Activated CD8-positive, alpha-beta memory T cell treated with anti-CD3 and anti-CD28 coated beads for 1 hour (primary cell): ENCODE data around the gene JAKMIP3.

Source experiments
- DNase-seq, 2 donors: peaks; one replicate each; pipeline ENCODE4 v3.0.0-alpha.2; 2020; ENCODE audit warnings: low read depth in 1 of 2; ENCODE audit errors: extremely low read depth in 1 of 2

JAKMIP3 gene

GRCh38 chr10:132065491-132066105 lies at the start of gene JAKMIP3:
Gene JAKMIP3 (plus strand): TSS chr10:132065946. CDS start chr10:132104809, 38,863 bp downstream.
- DNase-seq: no peak

DNA sequence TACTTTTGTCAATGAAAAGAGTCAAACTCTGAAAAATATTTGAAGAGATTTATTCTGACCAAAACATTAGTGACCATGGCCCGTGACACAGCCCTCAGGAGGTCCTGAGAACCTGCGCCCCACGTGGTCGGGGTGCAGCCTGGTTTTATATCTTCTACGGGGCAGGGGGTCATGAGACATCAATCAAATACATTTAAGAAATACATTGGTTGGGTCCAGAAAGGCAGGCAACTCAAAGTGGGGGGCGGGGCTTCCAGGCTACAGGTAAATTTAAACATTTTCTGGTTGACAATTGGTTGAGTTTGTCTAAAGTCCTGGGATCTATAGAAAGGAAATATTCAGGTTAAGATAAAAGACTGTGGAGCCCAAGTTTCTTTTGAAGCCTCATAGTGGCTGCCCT lies 49.2 kb upstream of the JAKMIP3 start:
- DNase-seq: no peak

- no peak for DNase-seq
Measured at GRCh38 chr10:132018446-132018845, 47.3 kb upstream of the JAKMIP3 start.

- no peak for DNase-seq
Measured at GRCh38 chr10:132019366-132019765, 46.4 kb upstream of the JAKMIP3 start.

DNA sequence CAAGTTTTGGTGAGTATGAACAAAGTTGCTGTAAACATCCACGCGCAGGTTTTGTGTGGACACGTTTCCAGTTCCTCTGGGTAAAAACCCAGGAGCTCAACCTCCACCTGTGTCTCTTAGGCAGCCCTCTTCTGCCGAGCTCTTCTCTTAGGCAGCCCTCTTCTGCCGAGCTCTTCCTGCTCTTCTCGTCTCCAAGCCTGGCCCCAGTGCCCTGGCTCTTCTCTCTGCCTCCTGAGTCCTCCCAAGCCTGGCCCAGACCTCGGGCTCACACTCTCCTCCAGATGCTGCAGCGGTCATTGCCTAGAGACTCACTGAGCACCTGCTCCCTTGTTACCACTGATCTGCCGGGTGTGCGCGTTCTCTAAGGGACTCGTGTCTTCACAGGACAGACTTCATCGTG lies 45.3 kb upstream of the JAKMIP3 start:
- DNase-seq: no peak

DNA sequence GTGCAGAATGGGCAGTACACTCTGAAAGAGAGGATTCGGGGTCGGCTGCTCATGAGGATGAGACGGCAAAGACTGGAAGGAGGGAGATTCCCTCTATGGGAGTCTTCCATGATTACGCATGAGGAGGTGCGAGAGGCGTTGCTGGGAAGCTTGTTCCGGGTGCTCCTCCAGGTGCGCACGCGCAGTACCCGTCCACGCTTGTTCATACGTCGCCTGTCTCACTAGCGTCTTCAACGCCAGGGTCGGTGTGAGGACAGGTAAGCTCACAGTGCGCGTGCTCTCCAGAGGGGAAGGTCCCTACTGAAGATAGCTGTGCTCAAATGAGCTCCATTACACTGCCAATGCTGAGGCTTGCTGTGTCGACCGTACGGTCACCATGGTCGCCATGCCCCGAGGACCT lies 44.7 kb upstream of the JAKMIP3 start:
- no peak for DNase-seq

DNA sequence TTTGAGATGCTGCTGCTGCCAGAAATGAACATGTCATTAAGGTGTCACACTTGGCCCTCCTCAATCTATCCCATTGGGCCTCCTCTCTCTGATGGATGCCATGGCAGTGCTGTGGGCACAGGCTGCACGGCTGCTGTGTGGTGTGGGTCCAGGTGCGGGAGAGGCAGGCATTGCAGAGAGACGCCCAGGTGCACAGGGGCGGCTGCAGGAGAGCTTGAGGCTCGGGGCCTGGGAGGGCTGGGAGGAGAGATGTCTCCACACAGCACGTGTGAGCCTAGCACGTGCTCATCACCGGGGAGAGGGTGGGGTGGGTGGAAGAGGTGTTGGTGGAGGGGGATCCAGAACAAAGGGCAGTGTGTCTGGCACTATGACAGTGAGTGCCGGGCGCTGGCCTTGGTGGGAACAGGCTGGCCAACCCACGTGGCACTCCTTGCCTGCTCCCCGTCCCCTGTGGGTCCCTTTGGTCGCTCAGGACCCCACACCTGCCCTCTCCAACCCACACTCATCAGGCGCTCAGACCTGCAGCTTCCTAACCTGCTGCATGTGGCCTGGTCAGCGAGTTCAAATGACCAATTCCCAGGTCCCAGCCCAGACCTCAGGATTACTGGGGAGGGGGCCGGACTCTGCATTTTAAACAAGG lies 44.1 kb upstream of the JAKMIP3 start:
- DNase-seq: no peak

- DNase-seq: no peak
Measured at GRCh38 chr10:132022241-132022640, 43.5 kb upstream of the JAKMIP3 start.

DNA sequence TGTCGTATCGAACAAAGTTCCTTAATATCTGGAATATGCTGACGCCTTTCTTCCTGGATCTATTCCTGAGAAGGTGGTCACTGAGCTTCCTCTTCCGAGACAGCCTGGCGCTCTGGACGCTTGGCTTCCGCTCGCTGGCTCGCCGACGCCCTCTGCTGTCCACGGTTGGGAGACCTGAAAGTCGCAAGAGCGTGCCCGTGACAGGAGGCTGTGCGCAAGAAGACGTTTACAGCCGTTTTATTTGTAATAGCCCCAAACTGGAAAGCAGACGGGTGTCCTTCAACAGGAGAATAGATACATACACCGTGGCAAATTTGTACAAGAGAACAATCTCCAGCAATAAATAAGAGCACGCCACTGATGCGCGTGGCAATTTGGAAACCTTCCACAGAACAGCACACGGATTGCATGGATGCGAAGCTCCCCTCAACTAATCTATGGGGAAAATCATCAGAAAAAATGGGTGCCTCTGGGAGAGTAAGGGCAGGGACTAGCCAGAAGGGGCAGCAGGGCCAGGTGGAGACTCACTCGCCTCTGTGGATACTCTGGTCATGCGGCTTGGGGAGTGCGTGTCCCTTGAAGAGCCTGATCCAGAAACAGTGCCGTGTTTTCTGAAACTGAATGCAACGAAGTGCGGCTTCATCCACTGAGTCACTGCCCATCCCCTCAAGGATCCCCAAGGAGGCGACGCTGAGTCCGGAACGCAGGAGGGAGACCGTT lies 42.5 kb upstream of the JAKMIP3 start:
- peak; percentile 34 to 65 for DNase-seq

DNA sequence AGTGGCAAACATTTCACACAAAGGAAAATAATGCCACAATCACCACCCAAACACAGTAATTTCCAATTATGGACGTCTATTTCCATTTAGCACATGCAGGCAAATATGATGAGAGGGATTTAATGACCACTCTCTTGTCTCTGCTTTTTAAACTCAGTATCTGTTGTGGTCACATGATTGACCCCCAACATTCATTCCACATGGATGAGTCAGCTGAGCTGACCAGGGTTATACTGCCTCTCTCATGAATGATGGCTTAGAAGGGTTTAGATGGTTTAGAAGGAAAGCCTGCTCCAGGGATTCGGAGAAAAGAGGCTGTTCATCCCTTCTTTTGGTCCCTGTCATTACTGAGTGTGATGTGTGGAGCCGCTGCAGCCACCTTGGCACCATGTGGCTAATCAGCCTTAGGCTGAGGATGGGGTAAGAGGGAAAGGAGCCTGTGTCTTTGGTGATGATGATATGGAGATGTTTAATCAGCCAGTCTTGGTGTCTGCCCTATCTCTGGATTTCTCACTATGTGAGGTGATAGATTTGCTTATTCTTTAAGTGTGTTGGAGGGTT lies 38.2 kb upstream of the JAKMIP3 start:
- DNase-seq: no peak

DNA sequence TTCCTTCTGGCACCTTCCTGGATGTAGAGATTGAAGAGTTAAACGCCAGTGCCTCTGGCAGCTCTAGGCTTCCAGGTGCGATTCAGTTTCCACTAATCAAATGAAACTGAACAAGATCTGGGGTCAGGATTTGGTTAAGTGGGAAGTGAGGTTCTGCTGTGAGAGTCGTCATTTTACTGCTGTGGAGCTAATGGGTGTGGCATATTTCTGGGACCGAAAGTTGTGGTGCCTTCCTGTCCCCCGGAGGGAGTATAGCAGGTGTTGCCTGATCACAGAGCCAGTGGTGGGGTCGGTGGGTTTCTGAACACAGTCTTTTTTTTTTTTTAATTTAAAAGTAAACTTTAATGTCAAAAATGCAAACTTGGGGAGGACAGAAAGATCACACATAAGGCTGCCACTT lies 37.0 kb upstream of the JAKMIP3 start:
- DNase-seq: no peak

GRCh38 chr10:132030898-132031463 lies 34.8 kb upstream of the JAKMIP3 start:
- DNase-seq: no peak

GRCh38 chr10:132033632-132034031 lies 32.1 kb upstream of the JAKMIP3 start:
- DNase-seq: no peak

DNA sequence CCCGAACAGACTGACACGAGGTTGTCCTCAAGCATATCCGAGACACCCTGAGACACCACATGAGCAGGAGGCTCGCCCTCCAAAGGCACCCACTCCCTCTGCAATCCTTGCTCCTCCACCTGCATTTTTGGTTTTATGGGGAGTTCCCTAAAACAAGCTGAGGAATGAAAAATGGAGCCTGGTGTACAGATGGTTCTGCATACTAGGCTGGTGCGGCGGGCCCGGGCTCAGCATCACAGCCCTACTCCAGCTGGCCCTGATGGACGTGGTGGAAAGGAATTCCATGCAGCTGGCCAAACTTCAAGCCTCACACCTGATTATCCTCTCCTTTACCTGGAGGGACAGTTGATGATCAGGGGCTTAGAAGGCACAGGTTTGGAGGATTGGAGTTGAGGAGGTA lies 30.3 kb upstream of the JAKMIP3 start:
- DNase-seq: no peak

DNA sequence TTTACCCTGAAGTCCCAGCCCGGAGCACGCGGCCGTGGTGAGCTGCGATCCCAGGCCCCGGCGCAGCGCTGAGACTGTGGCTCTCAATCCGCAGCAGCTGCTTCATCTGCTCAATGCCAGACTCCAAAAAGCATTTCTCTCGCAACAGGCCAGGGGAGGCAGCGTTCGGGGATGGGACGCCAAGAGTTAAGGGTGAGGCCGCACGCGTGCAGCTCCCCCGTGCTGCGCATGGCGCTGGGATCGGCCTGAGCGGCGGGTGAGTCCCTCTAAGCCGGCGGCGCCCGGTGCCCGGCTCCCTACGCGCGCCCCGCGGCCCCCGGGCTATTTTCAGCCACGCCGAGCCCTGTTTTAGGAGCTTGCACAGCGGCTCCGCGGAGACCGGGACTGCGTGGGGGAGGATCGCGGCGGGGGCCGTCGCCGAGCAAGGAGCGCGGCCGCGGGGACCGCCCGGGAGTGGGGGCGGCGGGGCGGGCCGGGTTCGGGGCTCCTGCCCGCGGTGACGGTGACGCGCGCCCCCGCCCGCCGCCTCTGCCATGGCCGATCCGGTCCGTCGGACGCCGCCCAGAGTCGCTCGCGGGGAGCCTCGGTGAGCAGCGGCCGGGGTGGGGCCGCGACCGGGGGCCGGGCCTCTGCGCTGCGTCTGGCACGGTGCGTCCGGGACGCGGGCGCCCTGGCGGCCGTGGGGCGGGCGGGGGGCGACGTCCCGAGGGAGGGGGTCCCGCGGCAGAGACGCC lies 29.4 kb upstream of the JAKMIP3 start:
- no peak for DNase-seq

- DNase-seq: no peak
Measured at GRCh38 chr10:132036887-132037675, 28.7 kb upstream of the JAKMIP3 start.

- no peak for DNase-seq
Measured at GRCh38 chr10:132037676-132037975, 28.1 kb upstream of the JAKMIP3 start.

DNA sequence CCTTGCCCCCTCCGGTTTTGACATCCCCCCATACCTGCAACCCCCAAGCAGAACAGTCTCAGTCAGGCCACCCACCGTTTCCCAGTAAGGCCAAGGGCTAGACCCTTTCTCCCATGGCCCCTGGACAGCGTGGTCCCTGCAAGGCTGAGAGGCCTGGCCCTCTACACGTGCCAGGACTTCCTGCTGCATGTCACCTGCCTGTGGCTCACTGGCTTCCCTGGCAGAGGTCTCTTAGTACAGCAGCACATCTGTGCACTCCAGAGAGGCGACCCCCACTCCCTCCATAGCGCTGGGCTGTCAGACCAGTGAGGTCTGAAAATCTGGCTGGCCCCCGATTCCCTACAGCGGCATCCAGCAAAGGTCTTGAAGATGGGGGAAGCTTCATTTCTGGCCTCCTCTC lies 26.4 kb upstream of the JAKMIP3 start:
- no peak for DNase-seq

DNA sequence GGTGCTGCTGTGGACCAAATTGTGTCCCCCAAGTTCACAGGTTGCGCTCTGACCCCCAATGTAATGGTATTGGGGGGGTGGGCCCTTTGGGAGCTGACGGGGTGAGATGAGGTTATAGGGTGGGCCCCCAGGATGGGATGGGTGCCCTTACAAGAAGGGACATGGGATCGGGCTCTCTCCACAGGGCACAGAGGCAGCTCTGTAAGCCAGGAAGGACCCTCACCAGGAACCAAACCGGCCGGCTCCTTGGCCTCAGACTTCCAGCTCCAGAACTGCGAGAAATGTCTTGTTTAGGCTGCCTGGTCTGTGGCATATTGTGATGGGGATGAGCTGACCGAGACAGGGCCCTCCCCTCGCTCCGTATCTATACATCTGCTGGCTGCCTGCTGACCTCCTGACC lies 25.7 kb upstream of the JAKMIP3 start:
- DNase-seq: no peak

GRCh38 chr10:132041340-132041739 lies 24.4 kb upstream of the JAKMIP3 start:
- no peak for DNase-seq
